Psoas muscle (tissue), 8 donors: ENCODE measurements around the gene SMIM20. TPM values are rescaled to one million over a fixed set of nuclear protein-coding genes. Genes with fewer than 3 reads are reported as not detected.

Source experiments
- ATAC-seq, 4 donors: fragments of 200-7000 bp; cut with Tn5 transposase; one replicate each; pipeline ENCODE4 v1.9.1; 2020; ENCODE audit warnings: moderate library complexity in 3 of 4, mild to moderate bottlenecking in 2 of 4
- DNase-seq, 2 donors: peaks; one replicate each; pipeline ENCODE4 v3.0.0-alpha.2; 2020
- H3K27ac ChIP-seq: fragments of 200-600 bp; one replicate; pipeline ENCODE4 v1.8.0; 2022
- H3K27me3 ChIP-seq, 3 donors: fragments of 200-600 bp in 1 of 3; one replicate each; pipeline versions ENCODE4 v1.6.1 to v1.8.0; 2013 to 2022; ENCODE audit warnings: low read length in 2 of 3, mild to moderate bottlenecking in 2 of 3, moderate library complexity in 1 of 3; ENCODE audit not compliant: insufficient read depth in 3 of 3
- H3K36me3 ChIP-seq, 2 donors: fragments of 200-600 bp in 1 of 2; one replicate each; pipeline versions ENCODE4 v1.6.1 to v1.8.0; 2013 to 2022; ENCODE audit warnings: low read depth in 1 of 2, mild to moderate bottlenecking in 1 of 2, moderate library complexity in 1 of 2; ENCODE audit not compliant: insufficient read depth in 1 of 2
- H3K4me1 ChIP-seq: fragments of 200-600 bp; one replicate; pipeline ENCODE4 v1.8.0; 2022
- H3K4me3 ChIP-seq: fragments of 200-600 bp; one replicate; pipeline ENCODE4 v1.8.0; 2022; ENCODE audit warnings: mild to moderate bottlenecking
- H3K9me3 ChIP-seq: fragments of 200-600 bp; one replicate; pipeline ENCODE4 v1.8.0; 2022
- CTCF ChIP-seq: fragments of 200-600 bp; IDR thresholded peaks from one replicate; pipeline ENCODE4 v1.8.0; 2022; ENCODE audit warnings: antibody characterized with exemption
- WGBS, 3 donors: extraction: QIAGEN DNeasy Blood & Tissue Kit; methylation state at CpG; one replicate each; pipeline versions ENCODE4 v1.1.6 to v1.1.7; 2013; 5-methylcytosine and 5-hydroxymethylcytosine counted together
- intact Hi-C, 2 donors: fragments of 100-400 bp; cut with DNase I; formaldehyde crosslinking; loops; one replicate each; pipeline versions ENCODE4 v1.11.0 to v1.14.2; 2022
- polyA plus RNA-seq, 3 donors: library from polyadenylated mRNA; stranded (reverse); fragments of 200-250 nt; gene quantifications; one replicate each; pipeline ENCODE4 v1.2.3, GENCODE V29; 2013
- total RNA-seq, 4 donors: library from RNA; stranded (reverse); fragmentation: NEBNext Ultra II Directional in 2 of 4; extraction: Animal tissue kit (Norgen Biotek cat#: 25700) in 2 of 4; gene quantifications; one replicate each; pipeline versions ENCODE4 v1.2.1 to v1.2.4, GENCODE V29; 2021 to 2023
- donor health status: healthy with polysubstance abuse.
- donor health status: DM: no; HTN: no; CAD: no; lungs with moderate emphysema.
- donor health status: Bipolar disorder and iron deficiency.
- donor health status: healthy.
- donor health status: DM: yes; HTN: yes; CAD: no.
- donor health status: DM: no; HTN: no; CAD: no.
- donor health status: DM: no; HTN: no; CAD: no.
- donor health status: DM: yes; HTN: yes; CAD: no.

The SMIM20 gene
- total and polyA plus RNA-seq, 7 donors: 30.9 to 100 (median 47.6) TPM

GRCh38 chr4:25962393-25962792 is 48.4 kb downstream of the SMIM20 start:
- WGBS, 3 donors: 91 to 92% (median 91%) methylated on average over 7 of the region's 7 CpGs
- H3K27ac ChIP-seq: no peak overlapping the region
- intact Hi-C loops: no loop called here
- ATAC-seq (no peak), DNase-seq (no peak)
- H3K4me3 ChIP-seq: no peak overlapping the region
- no peak for TF ChIP-seq CTCF
- no peaks in the 10 kb centered on the region for H3K36me3 ChIP-seq
- H3K4me1 ChIP-seq: no peaks in the 10 kb centered on the region
- H3K9me3 ChIP-seq: no peaks in the 10 kb centered on the region
- H3K27me3 ChIP-seq: no peaks in the 10 kb centered on the region

GRCh38 chr4:25965629-25966028 is 51.6 kb downstream of the SMIM20 start:
- H3K4me3 ChIP-seq: no peak overlapping the region
- no peaks in the 10 kb centered on the region for H3K4me1 ChIP-seq
- no peaks in the 10 kb centered on the region for H3K9me3 ChIP-seq
- H3K27ac ChIP-seq: no peak overlapping the region
- ATAC-seq (no peak), DNase-seq (no peak)
- TF ChIP-seq CTCF: no peak
- peaks cover 0 to 6% (median 0%) of the 10 kb centered on the region in 3 donors for H3K27me3 ChIP-seq
- 73 to 82% (median 81%) methylated on average over 4 of the region's 4 CpGs for WGBS, 3 donors
- no peaks in the 10 kb centered on the region for H3K36me3 ChIP-seq
- intact Hi-C loops: no loop called here

DNA sequence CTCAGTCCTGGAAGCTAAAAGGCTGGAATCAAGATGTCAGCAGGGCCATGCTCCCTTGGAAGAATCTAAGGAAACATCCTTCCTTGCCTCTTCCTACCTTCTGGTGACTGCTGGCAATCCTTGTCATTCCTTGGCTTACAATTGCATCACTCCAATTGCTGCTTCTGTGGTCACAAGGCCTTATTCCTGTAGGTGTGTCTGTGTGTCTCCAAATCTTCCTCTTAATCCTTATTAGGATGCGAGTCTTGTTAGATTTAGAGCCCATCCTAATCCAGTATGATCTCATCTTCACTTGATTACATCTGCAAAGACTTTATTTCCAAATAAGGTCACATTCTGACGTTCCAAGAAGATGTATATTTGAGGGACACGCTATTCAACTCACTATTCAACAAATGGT is 52.2 kb downstream of the SMIM20 start:
- Histone ChIP-seq H3K4me1 (no peaks in the 10 kb centered on the region), H3K36me3 (no peaks in the 10 kb centered on the region), H3K4me3 (no peak overlapping the region), H3K27ac (no peak overlapping the region), H3K27me3 (peaks cover 0 to 6% (median 0%) of the 10 kb centered on the region in 3 donors), H3K9me3 (no peaks in the 10 kb centered on the region)
- ATAC-seq (no peak), DNase-seq (no peak)
- no peak for TF ChIP-seq CTCF
- 84 to 88% (median 86%) methylated on average over 3 of the region's 3 CpGs for WGBS, 3 donors
- intact Hi-C loops: no loop called here

DNA sequence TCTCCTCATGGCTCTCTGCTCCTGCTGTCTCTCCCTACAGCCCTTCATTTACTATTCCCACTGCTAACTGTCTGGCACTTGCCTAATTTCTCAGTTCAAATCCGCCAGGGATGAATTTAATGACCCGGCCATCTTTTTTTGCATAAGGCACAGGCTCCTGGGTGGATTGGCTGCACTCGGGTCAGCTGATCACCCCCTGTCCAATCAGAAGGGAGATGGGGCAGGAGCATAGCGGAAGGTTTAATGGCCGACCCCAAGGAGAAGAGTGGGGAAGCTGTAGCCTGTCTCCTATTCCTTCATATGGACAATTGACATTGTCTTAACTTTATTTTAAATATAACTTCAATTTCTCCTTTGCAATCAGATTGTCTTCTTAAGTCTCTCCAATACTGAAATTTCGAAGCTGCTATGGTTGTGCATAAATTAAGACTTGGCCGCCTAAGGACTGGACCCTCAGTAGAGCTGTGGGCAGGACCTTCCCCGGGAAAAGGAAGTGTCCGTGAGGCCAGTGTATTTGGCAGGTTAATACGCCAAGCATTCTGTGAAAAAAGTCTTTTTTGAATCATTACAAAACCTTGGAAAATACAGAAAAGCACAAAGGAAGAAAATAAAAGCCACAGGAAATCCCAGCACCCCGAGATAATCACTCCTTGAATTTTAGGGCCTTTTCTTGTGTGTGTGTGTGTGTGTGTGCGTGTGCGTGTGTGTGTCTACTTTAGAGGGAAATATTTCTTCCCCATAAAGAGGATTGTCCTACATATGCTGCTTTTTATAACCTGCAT is 55.5 kb downstream of the SMIM20 start:
- no peak overlapping the region for H3K27ac ChIP-seq
- 79 to 81% (median 79%) methylated on average over 13 of the region's 13 CpGs for WGBS, 3 donors
- no peaks in the 10 kb centered on the region for H3K4me1 ChIP-seq
- DNase-seq: no peak
- H3K9me3 ChIP-seq: no peaks in the 10 kb centered on the region
- ATAC-seq: no peak
- no peak for TF ChIP-seq CTCF
- H3K4me3 ChIP-seq: no peak overlapping the region
- intact Hi-C loops: no loop called here
- H3K27me3 ChIP-seq: peaks cover 0 to 6% (median 0%) of the 10 kb centered on the region in 3 donors
- H3K36me3 ChIP-seq: no peaks in the 10 kb centered on the region

DNA sequence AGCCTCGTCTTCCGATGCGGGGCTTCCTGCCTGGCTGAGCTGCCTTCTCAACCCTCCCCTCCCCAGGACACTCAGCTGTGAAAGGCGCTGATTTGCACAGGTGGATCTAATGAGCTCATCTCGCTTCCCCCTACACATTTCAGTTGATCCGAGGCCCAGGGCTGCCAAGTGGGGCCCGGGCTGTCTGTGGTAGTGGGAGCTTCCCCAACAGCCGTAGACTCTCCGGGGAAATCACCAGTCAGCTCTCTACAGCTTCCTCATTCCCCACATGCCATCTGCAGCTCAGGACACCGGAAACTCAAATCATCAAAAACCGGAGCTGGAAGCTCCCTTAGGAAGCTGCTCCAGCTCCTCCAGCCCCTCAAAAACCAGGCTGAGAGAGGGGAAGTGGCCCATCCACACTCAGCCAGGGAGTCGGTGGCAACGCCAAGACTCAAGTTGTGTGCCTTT is 56.2 kb downstream of the SMIM20 start:
- peaks cover 0 to 6% (median 0%) of the 10 kb centered on the region in 3 donors for H3K27me3 ChIP-seq
- H3K27ac ChIP-seq: no peak overlapping the region
- H3K4me1 ChIP-seq: no peaks in the 10 kb centered on the region
- intact Hi-C loops: no loop called here
- no peak for TF ChIP-seq CTCF
- 14 to 38% (median 26%) methylated on average over 13 of the region's 13 CpGs for WGBS, 3 donors
- H3K36me3 ChIP-seq: no peaks in the 10 kb centered on the region
- peak in 1 of 2 donors; percentile 31 for DNase-seq
- no peaks in the 10 kb centered on the region for H3K9me3 ChIP-seq
- peak in 3 of 4 donors; percentile 27 to 52 (median 36) for ATAC-seq
- no peak overlapping the region for H3K4me3 ChIP-seq
